RWPE2 (cell line): ENCODE measurements around the gene CAPZA3.
A peak's percentile ranks its signal among the peaks of the same experiment; 100 is the strongest.

Experiments
- ATAC-seq: fragments of 200-7000 bp; cut with Tn5 transposase; 3 replicates; pipeline ENCODE4 v1.9.1; 2021; ENCODE audit warnings: low read depth
- DNase-seq: peaks from one replicate; pipeline ENCODE4 v3.0.0-alpha.2; 2020; ENCODE audit warnings: low spot score
- H3K27ac ChIP-seq: fragments of 450-650 bp; 2 replicates; pipeline ENCODE4 v1.5.1; 2017; ENCODE audit warnings: mild to moderate bottlenecking; ENCODE audit not compliant: poor library complexity, severe bottlenecking
- H3K27me3 ChIP-seq: fragments of 250-450 bp; sonication (Bioruptor Pico); 2 replicates; pipeline ENCODE4 v1.5.1; 2021; ENCODE audit warnings: mild to moderate bottlenecking, moderate library complexity; ENCODE audit not compliant: insufficient read depth, poor library complexity, severe bottlenecking
- H3K36me3 ChIP-seq: fragments of 250-450 bp; sonication (Bioruptor Pico); 2 replicates; pipeline ENCODE4 v1.5.1; 2020; ENCODE audit warnings: low read depth, mild to moderate bottlenecking, moderate library complexity
- H3K4me1 ChIP-seq: fragments of 250-450 bp; sonication (Bioruptor Pico); 2 replicates; pipeline ENCODE4 v1.5.1; 2021; ENCODE audit warnings: mild to moderate bottlenecking, moderate library complexity; ENCODE audit not compliant: insufficient read depth, poor library complexity, severe bottlenecking
- H3K4me3 ChIP-seq: fragments of 250-450 bp; sonication (Bioruptor Pico); 2 replicates; pipeline ENCODE4 v1.5.1; 2021; ENCODE audit warnings: mild to moderate bottlenecking, moderate library complexity; ENCODE audit not compliant: severe bottlenecking
- H3K9me3 ChIP-seq: fragments of 250-450 bp; sonication (Bioruptor Pico); 2 replicates; pipeline ENCODE4 v1.5.1; 2021; ENCODE audit warnings: mild to moderate bottlenecking, moderate library complexity; ENCODE audit not compliant: severe bottlenecking
- TF ChIP-seq, protein P1 (sequence below): fragments of 450-650 bp; IDR thresholded peaks from one replicate; pipeline ENCODE4 v1.5.1; 2017; ENCODE audit warnings: mild to moderate bottlenecking, moderate library complexity; ENCODE audit not compliant: poor library complexity, severe bottlenecking

CAPZA3 gene

DNA sequence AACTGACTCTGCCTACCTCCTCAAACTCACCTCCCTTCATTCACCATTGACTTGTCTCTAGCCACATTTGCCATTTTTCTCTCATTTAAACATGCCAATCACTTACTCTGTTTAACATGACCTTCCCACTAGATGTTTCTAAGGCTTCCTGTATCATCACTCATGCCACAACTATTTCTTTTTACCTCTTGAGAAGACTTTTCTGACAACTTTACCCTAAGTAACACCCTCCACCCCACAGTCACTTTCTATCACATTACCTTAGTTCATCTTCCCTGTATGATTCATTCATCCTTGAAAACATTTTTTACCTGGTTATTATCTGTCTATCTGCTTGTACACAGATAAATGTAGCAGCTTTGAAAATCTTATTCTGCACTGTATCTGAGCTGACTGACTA, 19.5 kb upstream of the CAPZA3 start:
- H3K36me3 ChIP-seq: no peaks in the 10 kb centered on the region
- peaks cover 14% of the 10 kb centered on the region for H3K4me1 ChIP-seq
- TF ChIP-seq, protein P1, sequence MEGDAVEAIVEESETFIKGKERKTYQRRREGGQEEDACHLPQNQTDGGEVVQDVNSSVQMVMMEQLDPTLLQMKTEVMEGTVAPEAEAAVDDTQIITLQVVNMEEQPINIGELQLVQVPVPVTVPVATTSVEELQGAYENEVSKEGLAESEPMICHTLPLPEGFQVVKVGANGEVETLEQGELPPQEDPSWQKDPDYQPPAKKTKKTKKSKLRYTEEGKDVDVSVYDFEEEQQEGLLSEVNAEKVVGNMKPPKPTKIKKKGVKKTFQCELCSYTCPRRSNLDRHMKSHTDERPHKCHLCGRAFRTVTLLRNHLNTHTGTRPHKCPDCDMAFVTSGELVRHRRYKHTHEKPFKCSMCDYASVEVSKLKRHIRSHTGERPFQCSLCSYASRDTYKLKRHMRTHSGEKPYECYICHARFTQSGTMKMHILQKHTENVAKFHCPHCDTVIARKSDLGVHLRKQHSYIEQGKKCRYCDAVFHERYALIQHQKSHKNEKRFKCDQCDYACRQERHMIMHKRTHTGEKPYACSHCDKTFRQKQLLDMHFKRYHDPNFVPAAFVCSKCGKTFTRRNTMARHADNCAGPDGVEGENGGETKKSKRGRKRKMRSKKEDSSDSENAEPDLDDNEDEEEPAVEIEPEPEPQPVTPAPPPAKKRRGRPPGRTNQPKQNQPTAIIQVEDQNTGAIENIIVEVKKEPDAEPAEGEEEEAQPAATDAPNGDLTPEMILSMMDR: no peak
- no peaks in the 10 kb centered on the region for H3K9me3 ChIP-seq
- ATAC-seq: peak; percentile 35; the same call in 1 of the 3 replicates
- DNase-seq: no peak
- peak overlapping the region; percentile 52 for H3K27ac ChIP-seq
- no peaks in the 10 kb centered on the region for H3K27me3 ChIP-seq
- no peak overlapping the region for H3K4me3 ChIP-seq

DNA sequence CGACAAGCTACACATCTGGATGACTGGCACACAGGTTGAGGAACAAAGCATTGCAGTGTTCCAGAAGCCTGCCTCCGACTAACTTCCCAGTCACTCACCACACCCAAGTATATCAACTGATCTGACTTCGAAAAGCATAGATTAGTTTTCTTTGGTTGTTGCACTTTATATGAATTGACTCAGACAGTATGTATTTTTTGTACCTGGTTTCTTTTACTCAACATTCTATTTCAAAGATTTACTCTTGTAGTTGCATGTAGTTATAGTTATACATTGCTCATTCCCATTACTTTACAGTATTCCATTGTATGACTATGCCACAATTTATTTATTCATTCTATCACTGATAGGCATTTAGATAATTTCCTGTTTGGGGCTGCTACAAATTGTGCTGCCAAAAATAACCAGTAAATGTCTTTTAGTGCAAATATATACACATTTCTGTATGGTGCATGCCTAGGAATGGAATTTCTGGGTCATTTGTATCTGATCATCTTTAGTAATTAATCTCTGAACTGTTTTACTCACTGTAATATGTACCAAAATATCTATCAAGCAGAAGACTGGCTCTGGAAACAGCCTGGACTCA, 17.9 kb upstream of the CAPZA3 start:
- peak; percentile 71 for ATAC-seq
- no peaks in the 10 kb centered on the region for H3K36me3 ChIP-seq
- no peak for DNase-seq
- TF ChIP-seq, protein P1: no peak
- H3K4me3 ChIP-seq: no peak overlapping the region
- peak overlapping the region; percentile 52 for H3K27ac ChIP-seq
- no peaks in the 10 kb centered on the region for H3K9me3 ChIP-seq
- H3K4me1 ChIP-seq: peaks cover 24% of the 10 kb centered on the region
- no peaks in the 10 kb centered on the region for H3K27me3 ChIP-seq

DNA sequence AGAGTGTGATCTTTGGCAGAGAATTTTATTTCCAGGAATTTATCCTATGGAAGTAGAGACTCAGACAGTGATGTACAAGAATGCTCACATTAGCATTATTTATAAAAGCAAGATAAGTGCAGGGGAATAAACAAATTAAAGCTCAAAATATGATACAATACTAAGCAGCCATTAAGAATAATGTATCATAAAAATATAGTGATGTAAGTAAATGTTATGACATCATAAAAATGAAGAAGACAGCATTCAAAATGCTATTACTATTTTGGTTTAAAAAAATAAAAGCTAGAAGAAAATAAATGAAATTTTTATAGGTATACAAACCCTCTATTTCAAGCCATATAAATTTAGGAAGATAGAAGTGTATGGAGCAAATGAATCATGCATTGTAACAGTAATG, 17.2 kb upstream of the CAPZA3 start:
- peak overlapping the region; percentile 52 for H3K27ac ChIP-seq
- ATAC-seq: no peak
- no peaks in the 10 kb centered on the region for H3K36me3 ChIP-seq
- H3K4me1 ChIP-seq: peaks cover 24% of the 10 kb centered on the region
- TF ChIP-seq, protein P1: no peak
- DNase-seq: no peak
- H3K9me3 ChIP-seq: no peaks in the 10 kb centered on the region
- H3K4me3 ChIP-seq: no peak overlapping the region
- H3K27me3 ChIP-seq: no peaks in the 10 kb centered on the region

DNA sequence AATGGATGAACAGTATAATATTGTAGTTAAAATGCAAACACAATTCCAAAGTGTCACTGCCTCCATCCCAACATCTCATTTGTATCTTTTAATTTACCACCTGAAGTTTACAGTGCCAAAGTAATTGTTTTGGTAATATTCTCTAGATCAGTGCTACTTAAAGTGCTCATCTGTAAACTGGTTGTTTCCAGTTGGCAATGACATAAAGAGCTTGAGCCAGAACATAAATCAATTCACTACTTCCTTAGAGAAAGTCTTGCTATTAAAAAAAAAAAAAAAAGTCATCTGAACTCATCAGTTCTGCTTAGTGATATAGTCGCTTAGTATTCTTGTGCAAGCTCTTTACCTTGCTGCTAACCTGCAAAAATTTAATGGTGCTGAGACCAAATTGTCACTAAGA, 16.5 kb upstream of the CAPZA3 start:
- Histone ChIP-seq H3K9me3 (no peaks in the 10 kb centered on the region), H3K4me3 (no peak overlapping the region), H3K27ac (no peak overlapping the region), H3K27me3 (no peaks in the 10 kb centered on the region), H3K4me1 (peaks cover 24% of the 10 kb centered on the region), H3K36me3 (no peaks in the 10 kb centered on the region)
- ATAC-seq (no peak), DNase-seq (no peak)
- TF ChIP-seq, protein P1: no peak

DNA sequence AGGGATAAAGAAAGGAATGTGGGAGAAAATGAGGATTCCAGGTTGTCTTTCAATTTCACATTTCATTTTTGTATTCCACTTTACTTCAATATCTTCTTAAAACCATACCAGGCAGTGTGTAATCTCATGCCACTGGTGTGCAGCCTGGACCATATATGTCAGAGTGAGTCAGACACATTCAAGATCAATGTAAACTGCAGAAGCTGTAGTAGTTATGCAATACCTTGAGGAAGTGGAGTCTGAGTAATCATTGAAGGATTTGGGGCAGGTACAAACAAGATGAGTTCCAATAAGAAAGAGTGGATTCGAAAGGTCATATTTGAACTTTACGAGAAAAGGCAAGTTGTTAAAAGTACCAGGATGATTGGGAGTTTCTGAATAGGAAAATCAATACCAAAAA, 14.2 kb upstream of the CAPZA3 start:
- ATAC-seq (peak; percentile 96), DNase-seq (no peak)
- peak overlapping the region; percentile 84 for H3K27ac ChIP-seq
- TF ChIP-seq, protein P1: no peak
- H3K4me1 ChIP-seq: peaks cover 24% of the 10 kb centered on the region
- no peaks in the 10 kb centered on the region for H3K27me3 ChIP-seq
- H3K9me3 ChIP-seq: no peaks in the 10 kb centered on the region
- no peak overlapping the region for H3K4me3 ChIP-seq
- H3K36me3 ChIP-seq: no peaks in the 10 kb centered on the region
